Testis (tissue), 2 donors: ENCODE measurements around the gene PON1.

Experiments used
- POLR2A ChIP-seq: fragments of 450-650 bp; IDR thresholded peaks from one replicate; pipeline ENCODE4 v1.6.1; 2017; ENCODE audit warnings: antibody characterized with exemption, mild to moderate bottlenecking, moderate library complexity
- TF ChIP-seq, protein P1 (sequence below), 3 experiments: fragments of 450-650 bp in 2 of 3; fragments of 200-600 bp in 1 of 3; sonication (generic) in 1 of 3; IDR thresholded peaks; one replicate each; pipeline ENCODE4 v1.5.1; 2016 to 2019; ENCODE audit warnings: antibody characterized with exemption in 3 of 3, mild to moderate bottlenecking in 2 of 3, moderate library complexity in 1 of 3

DNA sequence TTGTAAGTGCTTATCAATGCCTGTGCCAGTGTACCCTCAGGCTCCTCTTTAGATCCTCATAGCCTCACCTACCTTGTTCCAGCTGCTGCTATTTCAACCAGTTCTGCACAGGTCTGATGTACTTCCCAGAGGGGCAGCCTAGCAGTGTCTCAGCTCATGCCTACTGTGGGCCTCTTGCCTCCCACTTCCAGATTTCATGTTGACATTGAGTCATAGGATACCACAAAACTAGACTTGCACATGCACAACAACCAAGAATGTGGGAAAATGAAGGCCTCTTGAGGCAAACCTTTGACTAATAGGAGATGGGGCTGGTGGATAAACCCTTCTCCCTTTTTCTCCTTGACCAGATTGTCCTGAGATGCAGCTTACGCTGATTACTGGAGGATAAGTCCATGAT, 40.8 kb upstream of the PON1 start:
- TF ChIP-seq, protein P1, sequence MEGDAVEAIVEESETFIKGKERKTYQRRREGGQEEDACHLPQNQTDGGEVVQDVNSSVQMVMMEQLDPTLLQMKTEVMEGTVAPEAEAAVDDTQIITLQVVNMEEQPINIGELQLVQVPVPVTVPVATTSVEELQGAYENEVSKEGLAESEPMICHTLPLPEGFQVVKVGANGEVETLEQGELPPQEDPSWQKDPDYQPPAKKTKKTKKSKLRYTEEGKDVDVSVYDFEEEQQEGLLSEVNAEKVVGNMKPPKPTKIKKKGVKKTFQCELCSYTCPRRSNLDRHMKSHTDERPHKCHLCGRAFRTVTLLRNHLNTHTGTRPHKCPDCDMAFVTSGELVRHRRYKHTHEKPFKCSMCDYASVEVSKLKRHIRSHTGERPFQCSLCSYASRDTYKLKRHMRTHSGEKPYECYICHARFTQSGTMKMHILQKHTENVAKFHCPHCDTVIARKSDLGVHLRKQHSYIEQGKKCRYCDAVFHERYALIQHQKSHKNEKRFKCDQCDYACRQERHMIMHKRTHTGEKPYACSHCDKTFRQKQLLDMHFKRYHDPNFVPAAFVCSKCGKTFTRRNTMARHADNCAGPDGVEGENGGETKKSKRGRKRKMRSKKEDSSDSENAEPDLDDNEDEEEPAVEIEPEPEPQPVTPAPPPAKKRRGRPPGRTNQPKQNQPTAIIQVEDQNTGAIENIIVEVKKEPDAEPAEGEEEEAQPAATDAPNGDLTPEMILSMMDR (IDR thresholded peaks at IDR 0.05), result no peak
- no peak for TF ChIP-seq POLR2A
